Measurements from ENCODE around the gene ZFP1.
"Not testable (repeated sequence)": the region's sequence is repeated elsewhere in the genome, so short reads cannot be mapped to it uniquely, and the experiment has no call there.

ZFP1 gene

DNA sequence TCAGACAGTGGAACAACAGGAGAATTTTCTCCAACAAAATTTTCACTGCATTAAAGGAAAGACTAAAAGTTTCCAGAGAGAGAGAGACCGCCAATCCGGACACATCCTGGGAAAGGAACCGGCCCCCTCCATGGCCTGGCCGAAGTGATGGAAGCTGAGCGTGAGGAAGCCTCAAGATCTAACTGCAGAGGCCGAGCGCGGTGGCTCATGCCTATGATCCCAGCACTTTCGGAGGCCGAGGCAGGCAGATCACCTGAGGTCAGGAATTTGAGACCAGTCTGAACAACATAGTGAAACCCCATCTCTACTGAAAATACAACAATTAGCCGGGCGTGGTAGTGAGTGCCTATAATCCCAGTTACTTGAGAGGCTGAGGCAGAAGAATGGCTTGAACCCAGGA is 54.8 kb downstream of the ZFP1 start:
- TF ChIP-seq CTCF (conservative IDR thresholded peaks at IDR 0.05): no peak

GRCh38 chr16:75203667-75204409 is 55.5 kb downstream of the ZFP1 start:
- no peak for TF ChIP-seq CTCF (conservative IDR thresholded peaks at IDR 0.05)
- no peak overlapping the region for H3K27ac ChIP-seq

More for the DNA sequence above, 54.8 kb downstream of the ZFP1 start:
- H3K27ac ChIP-seq: no peak overlapping the region

DNA sequence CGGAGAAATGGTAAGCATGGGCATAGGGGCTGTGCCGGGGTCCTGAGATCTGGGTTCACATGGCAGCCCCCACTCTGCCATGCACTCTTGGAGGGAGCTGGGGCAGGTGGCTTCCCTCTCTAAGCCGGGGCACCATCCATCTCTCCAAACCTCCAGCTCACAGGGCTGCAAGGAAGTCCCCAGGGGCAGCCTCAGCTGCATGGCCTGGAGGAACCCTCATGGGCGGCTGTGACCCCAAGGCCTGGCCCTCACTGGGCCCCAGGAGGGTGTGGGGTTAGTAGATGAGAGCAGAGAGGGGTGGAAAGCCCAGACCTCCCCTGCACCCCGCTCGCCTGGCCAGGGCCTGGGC is 56.1 kb downstream of the ZFP1 start:
- no peak for TF ChIP-seq CTCF (conservative IDR thresholded peaks at IDR 0.05)
- no peak overlapping the region for H3K27ac ChIP-seq

DNA sequence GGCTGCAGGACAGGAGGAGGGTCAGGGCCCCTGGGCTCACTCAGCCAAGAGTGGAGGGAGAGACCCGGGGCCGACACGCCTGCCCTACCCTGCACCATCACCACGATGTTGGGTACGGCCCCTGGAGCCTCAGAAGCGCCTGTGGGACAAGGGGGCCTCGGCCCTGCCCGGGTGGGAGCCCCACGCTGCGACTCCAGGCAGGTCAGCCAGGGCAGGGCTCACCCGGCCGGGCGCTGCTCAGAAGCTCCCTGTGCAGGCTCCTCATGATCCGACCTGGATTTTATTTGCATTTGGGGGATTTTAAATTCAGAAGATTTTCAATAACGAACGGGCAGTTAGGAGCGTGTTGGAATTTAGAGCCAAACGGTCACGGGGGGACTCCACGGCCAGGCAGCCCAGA is 56.6 kb downstream of the ZFP1 start:
- not testable (repeated sequence) for H3K27ac ChIP-seq

GRCh38 chr16:75205438-75205837 is 57.1 kb downstream of the ZFP1 start:
- not testable (repeated sequence) for H3K27ac ChIP-seq

DNA sequence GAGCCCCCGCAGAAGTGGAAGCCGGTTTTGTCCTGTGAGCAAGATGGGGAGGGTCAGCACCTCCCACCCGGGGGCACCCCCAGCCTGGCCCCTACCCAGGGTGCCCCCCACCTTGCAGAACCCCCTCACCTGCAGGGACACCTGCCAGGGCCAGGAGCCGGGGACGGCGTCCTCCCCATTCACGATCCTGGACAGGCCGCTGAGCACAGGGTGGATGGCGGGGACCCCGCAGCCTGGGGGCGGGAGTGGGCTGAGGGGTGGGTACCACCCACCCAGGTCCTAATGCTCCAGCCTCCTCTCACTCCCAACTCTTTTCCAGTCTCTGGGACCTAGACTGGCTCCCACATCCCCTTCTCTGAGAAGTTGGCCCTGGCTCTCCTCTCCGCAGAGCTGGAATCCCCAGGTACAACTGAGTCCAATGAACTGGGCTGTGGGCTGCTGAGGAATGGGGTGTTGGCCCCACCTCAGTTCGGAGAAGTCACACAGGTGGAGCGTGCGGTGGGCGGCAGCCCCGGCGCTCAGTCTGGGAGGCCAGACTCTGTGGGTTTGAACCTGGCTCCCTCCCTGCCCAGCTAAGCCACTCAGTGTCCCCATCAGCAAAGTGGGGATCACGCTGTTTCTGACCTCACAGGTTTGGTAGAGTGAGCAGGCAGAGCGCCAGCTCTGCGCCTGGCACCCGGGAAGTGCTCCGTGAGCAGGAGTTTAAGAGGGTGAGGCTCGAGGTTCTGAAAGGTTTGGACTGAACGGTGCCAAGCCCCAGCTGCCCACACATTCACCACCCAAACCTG is 57.8 kb downstream of the ZFP1 start:
- not testable (repeated sequence) for H3K27ac ChIP-seq

DNA sequence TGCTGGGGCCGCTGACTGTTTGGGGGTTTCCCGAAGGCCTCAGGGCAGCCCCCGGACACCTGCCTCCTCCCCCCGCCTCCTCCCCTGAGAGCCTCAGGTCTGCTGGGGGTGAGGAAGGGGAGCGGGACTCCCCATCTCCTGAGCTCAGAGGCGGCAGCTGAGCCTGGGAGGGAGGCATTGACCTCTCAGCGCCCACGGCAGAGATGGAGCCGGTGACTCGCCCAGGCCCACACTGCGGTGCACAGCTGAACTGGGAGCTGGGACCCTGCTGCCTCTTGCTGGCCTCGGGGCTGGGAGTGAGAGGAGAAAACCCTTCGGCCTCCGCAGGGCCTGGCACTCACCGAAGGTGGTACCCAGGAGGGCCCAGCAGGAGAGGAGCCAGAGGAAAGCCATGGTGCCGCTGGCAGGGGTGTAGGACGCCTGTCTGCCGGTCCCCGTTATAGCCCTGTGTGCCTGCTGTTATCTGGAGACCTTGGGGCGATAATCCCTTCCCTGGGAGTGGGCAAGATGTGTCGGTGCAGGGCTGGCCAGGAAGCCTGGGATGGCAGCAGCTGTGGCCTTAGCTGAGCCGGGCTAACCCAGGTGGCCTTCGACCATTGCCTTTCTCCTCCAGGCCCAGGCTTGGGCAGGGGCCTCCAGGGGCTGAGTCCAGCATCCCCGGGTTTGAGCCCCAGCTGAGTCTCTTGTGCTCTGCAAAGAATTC is 58.6 kb downstream of the ZFP1 start, which contains the start of gene CTRB2:
TSS of gene CTRB2 (minus strand) at position 413 of the 703 bp plus-strand sequence. CDS start at position 393, 20 bp downstream.
- no peak for TF ChIP-seq CTCF (conservative IDR thresholded peaks at IDR 0.05)
- H3K27ac ChIP-seq: no peak within 1 kb of the TSS

DNA sequence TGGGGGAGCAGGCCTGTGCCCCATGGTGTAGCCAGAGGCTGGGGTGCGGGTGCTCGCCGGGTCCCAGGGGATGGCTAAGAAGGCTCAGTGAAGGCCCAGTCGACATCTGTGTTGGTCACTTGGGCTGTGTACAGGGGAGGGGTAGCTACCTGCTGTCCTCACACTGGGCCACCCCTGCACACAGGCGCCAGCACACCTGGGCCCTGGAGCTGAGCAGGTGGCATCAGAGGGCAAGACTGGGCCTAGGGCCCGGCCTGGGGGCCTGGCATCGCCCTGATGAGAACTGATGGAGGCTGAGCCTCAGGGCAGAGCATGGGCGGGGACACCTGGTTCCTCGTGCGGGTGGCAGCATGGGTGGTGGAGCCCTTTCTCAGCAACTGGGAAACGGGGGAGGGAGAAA is 59.5 kb downstream of the ZFP1 start:
- H3K27ac ChIP-seq: no peak overlapping the region
- TF ChIP-seq CTCF (conservative IDR thresholded peaks at IDR 0.05): no peak
